NCI-H2196 (cell line): Measurements from ENCODE around the gene CLCN7.

Experiments used
- DNase-seq: peaks from one replicate; lab custom pipeline; 2025; ENCODE audit not compliant: unreplicated experiment; lab: John Stamatoyannopoulos, UW

The CLCN7 gene

DNA sequence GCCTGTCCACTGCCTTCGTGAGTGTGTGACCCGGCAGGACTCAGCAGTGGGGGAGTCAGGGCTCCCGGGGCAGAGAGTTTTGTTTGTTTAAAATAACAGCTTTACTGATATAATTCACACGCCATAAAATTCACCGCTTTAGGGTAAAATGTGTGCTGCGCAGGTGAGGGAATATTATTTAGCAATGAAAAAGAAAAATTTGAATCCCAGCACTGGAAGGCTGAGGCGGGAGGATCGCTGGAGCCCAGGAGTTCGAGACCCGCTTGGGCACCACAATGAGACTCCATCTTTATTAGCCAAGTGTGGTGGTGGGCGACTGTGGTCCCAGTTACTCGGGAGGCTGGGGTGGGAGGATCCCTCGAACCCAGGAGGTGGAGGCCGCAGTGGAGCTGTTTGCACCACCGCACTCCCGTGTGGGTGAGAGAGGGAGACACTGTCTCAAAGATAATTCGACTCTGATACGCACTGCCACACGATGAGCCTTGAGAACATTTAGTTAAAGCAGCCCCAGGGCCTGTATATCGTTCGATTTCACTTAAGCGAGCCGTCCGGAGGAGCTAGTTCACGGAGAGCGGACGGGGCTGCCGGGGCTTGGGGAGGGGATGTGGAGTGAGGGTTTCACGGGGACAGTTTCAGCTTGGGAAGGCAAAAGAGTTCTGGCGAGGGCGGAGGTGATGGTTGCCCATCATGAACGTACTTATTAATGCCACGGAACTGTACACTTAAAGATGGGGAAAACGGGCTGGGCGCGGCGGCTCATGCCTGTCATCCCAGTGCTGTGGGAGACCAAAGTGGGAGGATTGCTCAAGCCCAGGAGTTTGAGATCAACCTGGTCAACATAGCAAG is 28.5 kb upstream of the CLCN7 start:
- no peak for DNase-seq

DNA sequence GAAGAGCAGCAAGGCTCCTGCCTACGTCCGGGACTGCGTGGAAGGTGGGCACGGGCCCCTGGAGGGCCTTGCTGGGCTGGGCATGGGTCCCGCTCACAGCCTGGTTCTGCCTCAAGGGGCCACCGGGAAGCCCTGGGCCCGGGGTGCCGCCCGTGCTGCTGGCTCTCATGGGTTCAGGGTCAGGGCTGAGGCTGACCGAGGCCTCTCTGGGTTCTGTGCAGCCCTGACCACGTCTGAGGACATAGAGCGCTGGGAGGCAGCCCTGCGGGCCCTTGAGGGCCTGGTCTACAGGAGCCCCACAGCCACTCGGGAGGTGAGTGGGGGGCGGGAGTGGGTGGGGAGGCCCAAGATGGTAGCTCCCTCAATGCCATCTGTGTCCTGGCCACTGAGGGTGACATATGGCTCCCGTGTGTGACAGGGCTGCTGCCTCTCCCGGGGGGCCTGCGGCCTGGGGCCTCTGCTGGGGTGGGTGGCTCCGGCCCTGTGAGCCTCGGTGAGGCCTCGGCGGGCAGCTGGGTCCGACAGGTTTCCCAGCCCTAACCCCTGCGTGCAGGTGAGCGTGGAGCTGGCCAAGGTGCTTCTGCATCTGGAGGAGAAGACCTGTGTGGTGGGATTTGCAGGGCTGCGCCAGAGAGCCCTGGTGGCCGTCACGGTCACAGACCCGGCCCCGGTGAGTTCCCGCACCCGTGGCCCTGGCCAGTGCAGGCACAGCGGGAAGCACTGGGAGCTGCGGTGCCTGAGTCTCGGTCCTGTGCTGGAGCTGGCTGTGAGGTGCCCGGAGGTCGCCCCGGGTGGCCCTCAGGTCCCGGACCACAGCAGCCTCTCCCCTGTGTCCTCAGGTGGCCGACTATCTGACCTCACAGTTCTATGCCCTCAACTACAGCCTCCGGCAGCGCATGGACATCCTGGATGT is 27.5 kb upstream of the CLCN7 start:
- no peak for DNase-seq

DNA sequence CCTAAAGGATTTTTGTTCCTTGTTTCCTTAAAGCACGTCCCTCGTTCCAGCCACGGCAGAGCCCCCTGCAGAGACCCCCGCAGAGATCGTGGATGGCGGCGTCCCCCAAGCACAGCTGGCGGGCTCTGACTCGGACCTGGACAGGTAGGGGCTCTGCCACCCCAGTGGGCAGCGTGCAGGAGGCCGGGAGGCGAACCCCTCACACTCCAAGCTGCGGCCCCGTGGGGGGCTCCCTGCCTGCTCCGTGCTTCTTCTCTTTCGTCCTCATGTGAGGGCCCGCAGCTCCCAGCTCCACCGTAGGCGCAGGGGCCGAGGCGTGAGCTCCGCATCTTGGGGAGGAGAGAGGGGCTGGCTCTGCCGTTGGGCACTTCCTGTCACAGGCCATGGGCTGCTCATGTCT is 26.8 kb upstream of the CLCN7 start:
- no peak for DNase-seq

DNA sequence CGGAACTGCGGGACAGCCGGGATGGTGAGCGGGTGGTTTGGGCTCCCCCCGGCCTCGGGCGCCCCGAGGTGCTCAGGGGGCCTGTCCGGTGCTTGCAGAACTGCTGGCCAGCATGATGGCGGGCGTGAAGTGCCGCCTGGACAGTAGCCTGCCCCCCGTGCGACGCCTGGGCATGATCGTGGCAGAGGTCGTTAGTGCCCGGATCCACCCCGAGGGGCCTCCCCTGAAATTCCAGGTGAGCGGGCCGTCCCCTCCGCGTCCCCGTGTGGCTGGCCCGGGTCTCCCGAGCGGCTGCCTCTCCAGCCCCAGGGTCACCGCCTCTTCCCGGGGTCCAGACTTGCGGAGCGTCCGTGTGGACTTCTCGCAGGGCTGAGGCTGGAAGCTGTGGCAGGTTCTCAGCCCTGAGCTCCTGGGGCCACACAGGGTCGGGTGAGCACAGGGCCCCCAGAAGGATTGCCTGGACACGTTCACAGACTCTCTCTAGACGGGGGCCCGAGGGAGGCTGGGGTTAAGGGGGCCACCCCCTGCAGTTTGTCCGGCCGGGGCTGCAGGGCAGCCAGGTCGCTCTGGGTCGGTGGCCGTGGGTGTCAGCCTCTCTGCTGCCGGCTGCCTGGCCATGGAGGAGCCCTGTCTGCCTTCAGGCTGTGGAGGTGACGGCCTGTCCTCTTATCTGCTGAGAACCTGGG is 25.8 kb upstream of the CLCN7 start:
- no peak for DNase-seq

DNA sequence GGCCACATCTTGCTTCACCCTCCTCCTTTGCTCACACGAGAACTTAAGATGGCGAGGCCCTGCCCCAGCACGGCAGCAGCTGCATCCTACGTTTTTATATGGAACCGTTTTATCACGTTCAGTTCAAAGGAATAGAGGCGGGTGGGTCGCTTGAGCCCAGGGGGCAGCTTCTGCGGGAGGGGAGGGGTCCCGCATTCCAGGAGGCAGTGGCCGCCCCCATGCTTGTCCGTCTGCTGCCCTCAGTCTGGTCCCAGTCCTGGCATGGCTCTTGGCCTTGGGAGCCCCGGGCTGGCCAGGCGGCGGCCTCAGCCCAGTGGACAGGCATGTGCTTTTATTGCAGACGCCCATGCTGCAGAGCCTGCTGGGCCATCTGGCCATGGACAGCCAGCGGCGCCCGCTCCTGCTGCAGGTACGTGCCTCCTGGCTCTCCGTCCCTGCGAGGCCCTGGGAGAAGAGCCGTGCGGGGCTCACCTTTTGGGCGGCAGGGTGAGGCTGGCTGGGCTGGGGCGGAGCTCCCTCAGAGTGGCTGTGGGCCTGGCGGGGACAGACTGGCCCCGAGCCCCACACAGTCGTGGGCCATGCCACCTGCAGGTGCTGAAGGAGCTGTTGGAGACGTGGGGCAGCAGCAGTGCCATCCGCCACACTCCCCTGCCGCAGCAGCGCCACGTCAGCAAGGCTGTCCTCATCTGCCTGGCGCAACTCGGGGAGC is 25.1 kb upstream of the CLCN7 start:
- no peak for DNase-seq

DNA sequence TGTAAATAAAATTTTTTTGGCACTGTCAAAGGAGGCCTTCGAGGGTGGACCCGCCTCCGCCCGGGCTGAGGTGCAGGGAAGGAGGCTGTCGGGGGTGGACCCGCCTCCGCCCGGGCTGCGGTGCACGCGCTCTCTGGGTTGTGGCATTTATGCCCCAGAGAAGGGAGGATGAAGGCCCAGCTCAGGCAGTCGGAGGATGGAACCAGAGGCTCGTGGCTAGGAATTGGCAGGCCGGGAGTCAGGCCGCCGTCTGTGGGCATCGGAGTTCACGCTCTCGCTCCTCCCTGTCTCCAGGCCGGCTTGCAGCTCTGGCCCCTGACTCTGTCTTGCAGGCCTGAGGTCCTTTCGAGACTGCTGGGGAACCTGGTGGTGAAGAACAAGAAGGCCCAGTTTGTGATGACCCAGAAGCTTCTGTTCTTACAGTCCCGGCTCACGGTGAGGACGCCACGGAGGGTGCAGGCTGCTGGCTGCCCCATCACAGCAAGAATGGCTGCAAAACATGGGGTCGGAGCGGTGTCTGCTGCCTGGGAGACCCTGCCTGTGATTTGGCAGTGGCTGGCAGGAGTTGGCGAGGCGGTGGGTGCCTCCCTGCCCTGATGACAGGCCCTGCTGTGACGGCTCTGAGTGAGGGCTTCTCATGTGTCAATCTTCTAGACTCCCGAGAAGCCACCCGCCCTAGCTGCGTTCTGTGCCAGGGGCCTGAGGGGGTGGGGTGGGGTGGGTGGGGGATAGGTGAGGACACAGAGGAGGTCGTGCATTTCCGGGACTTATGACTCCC is 24.3 kb upstream of the CLCN7 start:
- no peak for DNase-seq

DNA sequence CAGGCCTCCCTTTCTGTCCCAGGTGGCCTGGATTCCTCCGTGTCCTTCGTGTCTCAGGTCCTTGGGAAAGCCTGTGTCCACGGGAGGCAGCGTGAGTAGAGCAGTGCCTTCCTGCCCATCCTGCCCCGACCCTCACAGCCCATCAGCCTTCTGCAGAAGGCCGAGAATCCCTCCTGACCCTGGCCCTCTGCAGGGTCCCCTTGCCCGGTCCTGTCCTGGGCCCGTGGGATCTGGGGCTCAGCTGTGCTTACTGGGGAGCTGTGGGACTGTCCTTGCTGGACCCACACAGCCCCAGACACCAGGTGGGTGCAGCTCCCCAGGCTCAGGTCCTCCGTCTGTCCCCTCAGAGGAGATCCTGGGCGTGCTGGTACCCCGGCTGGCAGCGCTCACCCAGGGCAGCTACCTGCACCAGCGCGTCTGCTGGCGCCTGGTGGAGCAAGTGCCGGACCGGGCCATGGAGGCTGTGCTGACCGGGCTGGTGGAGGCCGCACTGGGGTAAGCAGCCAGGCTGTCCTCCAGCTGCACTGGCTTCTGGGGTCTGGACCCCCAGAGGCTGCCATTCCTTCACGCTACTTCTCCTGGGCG is 22.3 kb upstream of the CLCN7 start:
- no peak for DNase-seq

DNA sequence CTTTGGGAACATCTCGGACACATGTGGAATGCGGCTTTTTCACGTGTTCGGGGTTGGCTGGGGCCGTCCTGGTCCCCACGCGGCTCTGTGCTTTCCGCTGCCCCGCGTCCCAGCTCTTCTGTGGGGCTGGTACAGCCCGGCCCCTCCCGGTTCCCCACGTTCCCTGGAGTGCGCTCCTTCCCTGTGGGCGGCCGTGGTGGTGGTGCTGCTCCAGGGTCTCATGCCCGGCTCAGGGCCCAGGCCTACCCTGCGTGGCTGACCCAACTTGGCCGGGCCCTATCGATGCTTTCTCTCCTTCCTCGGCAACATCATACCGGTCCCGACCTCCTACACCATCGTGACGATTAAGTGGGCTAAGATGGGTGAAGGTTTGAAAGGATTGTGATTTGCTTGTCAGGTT is 21.6 kb upstream of the CLCN7 start:
- no peak for DNase-seq

DNA sequence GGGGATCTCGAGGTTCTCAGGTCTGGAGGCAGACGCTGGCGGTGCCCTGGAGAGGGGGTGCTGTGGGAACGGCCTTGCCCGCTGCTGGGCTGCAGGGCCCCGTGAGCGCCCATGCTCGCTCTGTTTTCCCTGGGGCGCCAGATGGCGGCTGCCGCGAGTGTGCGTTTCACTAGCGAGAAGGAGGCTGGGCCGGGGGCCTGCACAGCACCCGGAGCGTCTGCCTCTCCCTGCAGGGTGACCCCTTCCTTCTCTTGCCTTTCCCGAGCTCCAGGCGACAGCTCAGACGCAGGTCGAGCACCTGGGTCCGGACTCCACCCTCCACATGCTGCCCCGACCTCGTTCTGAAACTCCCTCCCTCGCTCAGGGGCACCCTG is 21.0 kb upstream of the CLCN7 start:
- no peak for DNase-seq

DNA sequence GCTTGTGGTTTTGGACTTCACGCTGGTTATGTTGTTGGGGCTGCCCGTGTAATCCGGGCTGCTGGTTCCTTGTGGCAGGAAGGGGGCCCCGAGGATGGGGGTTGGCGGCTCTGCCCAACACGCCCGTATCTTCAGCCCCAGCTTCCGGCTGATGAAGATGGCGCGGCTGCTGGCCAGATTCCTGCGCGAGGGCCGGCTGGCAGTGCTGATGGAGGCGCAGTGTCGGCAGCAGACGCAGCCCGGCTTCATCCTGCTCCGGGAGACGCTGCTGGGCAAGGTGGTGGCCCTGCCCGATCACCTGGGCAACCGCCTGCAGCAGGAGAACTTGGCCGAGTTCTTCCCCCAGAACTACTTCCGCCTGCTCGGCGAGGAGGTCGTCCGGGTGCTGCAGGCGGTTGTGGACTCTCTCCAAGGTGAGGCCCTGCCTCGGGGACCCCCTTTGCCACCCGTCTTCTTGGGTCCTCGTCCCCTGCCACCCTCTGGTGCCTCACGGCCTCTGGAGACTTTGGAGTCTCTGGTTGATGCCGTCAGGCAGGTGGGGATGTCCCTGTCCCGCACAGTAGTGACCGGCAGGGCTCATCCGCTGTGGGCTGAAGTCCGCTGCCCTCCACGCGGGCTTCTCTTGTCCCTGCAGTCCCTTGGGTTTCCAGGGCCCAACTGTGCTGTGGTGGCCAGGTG is 20.5 kb upstream of the CLCN7 start:
- no peak for DNase-seq

DNA sequence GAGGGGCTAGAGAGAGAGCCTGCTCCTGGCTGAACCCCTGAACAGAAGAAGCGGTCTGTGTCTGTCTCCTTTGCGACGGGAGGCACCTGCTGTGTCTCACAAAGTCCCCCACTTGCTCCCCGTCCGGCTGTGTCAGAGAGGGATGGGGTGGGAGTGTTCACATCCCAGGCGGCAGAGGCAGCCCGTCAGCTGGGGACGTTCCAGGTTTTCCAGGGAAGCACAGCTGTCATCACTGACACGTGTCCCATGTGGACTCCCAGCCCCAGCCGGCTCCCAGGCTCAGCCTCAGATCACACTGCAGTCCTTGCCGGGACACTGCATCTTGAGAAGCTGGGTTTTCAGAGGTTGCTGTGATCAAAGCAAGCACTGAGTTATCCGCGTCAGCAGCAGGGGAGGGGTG is 19.9 kb upstream of the CLCN7 start:
- DNase-seq, result no peak

DNA sequence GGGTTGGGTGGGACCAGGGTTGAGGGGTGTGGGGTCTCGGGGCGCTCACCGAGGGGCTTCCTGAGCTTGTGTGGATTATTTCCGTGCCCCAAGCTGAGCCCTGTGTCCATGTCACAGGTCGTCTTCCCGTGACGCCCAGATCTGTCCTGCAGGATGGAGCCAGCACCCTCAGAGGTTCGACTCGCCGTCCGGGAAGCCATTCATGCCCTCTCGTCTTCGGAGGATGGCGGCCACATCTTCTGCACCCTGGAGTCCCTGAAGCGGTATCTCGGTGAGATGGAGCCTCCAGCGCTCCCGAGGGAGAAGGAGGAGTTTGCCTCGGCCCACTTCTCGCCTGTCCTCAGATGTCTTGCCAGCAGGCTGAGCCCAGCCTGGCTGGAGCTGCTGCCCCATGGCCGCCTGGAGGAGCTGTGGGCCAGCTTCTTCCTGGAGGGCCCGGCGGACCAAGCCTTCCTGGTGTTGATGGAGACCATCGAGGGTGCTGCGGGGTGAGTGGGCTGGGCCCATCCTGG is 19.4 kb upstream of the CLCN7 start:
- peak; percentile 34 for DNase-seq

DNA sequence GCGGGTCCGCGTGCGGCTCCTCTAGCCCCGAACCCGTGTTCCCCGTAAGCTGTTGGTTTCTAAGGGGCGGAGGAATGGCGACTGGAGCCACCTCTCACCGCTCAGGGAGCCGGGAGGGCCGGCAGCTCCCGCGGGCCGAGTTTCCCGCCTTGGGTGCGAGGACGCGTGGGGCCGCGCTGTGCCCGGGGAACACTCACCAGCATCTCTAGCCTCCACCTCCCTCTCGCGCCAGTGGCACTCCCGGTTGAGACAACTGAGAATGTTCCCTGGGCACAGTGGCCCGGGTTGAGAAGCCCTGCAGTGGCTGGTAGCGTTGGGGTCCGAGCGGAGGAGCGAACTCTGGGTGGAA is 18.9 kb upstream of the CLCN7 start:
- peak; percentile 50 for DNase-seq

DNA sequence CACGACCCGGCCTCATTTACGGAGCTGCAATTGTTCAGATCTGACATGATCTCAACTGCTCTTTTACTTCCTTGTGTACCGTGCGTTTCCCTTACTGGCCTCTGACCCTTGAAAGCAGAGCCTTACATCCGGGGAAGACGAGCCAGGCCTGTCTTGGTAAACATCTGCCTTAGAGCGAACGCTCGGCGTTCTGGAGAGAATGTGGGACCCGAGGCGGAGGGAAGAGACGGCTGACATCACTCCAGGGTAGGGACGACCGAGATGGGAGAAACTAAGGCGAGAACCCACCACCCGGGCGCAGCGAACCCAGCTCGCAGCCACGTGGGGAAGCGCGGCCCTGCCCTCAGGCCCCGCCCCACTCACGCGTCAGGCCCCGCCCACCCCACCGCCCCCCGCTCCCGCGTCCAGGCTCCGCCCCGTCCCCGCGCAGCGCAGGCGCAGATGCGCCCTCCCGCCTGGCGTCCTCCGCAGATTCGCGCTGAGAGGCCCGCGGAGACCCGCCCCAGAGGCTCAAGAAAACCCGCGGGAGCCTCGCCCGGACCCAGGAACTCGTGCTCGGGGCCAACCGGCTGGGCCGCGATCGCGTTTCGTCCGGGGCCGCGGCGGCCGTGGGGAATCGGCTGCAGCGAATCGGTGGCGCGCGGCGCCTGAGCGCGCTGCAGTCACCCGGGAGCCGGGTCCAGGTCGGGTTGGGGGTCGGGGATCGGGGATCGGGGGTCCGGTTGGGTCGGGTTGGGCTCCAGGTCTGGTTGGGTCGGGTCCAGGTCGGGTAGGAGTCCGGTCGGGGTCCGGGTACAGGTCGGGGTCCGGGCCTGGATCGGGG is 18.3 kb upstream of the CLCN7 start, which contains the start of gene TELO2:
Gene TELO2 (plus strand): TSS at position 438 of the 823 bp plus-strand sequence. CDS start 922 bp downstream, outside the sequence.
- DNase-seq, result peak; percentile 92

DNA sequence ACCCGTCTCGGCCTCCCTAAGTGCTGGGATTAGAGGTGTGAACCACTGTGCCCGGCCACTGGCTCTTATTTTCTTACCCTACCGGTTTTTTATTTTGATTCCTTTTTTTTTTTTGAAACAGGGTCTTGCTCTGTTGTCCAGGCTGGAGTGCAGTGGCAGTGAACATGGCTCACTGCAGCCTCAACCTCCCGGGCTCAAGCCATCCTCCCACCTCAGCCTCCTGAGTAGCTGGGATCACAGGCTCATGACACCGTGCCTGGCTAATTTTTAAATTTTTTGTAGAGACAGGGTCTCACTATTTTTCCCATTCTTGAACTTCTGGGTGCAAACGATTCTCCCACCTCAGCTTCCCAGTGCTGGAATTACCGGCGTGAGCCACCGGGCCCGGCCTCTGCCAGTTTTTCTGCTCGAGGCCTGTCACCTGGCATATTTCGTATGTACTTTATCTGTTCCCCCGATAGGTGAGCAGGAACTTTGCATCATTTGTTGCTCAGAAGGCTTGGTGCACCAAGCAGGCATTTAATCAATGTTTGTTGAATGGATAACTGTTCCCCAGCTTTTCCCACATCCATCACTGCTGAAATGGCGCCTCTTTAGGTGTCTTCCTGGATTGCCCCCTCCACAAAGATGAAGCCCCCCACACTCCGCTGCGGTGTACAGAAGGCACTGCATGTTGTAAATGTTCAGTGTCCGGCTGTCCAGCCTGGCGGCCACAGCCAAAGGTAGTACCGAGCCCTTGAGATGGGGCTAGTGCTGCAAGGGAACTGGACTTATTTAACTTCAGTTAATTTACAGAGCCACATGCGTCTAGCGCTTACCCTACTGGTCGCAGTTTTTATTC is 17.5 kb upstream of the CLCN7 start:
- peak; percentile 42 for DNase-seq

DNA sequence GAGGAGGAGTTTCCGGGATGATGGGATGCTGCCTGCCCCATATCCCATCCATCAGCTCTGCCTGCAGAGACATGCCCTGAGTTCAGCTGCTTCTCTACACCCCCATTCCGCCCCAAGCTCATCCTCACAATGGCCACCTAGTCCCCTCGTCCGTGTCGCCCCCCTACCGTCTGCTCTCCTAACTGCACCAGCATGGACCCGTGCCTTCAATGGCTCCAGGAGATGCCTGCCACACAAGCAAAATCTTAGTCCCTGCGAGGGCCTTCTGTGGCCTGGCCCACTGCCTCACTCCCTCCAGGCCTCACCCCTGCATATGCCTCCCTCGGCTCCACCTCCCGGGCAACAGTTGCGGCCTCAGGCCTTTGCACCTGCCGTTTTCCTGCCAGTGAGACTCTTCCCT is 16.5 kb upstream of the CLCN7 start:
- peak; percentile 53 for DNase-seq

DNA sequence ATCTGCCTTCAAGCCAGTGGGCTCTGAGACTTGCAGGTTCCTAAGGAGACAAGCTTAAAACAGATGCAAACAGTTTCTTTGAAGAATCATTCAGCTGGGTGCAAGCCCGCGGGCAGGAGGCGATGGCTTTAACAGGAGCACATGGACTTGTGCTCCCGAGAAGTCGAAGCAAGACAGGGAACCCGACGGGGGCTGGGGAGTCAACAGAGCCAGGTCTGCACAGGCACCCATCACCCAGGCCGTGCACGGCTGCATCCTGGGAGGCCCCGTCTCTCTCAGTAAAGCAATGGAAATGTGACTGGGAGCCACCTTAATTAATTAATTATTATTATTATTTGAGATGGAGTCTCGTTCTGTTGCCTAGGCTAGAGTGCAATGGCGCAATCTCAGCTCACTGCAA is 14.2 kb upstream of the CLCN7 start:
- DNase-seq, result no peak
